Neural progenitor cell (in vitro differentiated cells): ENCODE data around the gene QSOX2.

Experiments used
- EZH2 ChIP-seq: fragments of 200-600 bp; sonication (generic); IDR thresholded peaks from 2 replicates; pipeline ENCODE4 v1.6.1; 2017; ENCODE audit warnings: antibody characterized with exemption, mild to moderate bottlenecking, moderate library complexity
- EZH2phosphoT487 ChIP-seq: fragments of 200-600 bp; sonication (generic); IDR thresholded peaks from 2 replicates; pipeline ENCODE4 v1.6.1; 2017; ENCODE audit warnings: antibody characterized with exemption
- TF ChIP-seq, protein P1 (sequence below): fragments of 200-600 bp; sonication (generic); IDR thresholded peaks from 2 replicates; pipeline ENCODE4 v1.5.1; 2017; ENCODE audit warnings: antibody characterized with exemption, mild to moderate bottlenecking

DNA sequence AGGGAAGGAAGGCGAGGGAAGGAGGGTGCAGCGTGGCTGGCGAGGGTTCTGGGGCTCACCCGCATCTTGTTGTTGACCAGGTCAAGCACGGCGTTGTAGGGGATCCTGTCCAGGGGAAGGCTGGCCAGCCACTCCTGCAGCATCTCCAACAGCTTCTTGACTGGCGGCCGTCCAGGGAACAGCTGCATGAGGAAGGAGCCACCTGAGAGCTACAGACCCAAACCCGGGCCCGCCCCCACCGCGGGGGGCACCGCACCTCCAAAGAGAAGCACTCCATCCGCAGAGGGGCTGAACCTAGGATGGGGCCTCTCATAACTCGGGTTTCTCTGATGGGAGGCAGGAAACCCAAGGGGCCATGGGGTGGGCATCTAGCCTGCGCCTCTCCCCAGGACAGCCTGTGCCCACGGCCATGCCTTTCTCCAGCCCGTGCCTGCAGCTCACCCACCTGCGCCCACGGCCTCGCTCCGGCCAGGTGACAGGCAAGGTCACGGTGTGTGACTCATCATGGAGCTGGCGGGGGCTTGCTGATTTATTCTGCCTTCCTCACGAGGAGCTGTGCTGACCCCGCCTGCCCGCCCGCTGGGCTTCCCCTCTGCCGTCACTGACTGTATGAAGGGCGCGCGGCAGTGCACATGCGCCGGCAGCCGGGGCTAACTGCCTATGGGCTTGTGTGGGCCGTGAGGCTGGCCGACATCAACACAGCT is 28.9 kb downstream of the QSOX2 start:
- TF ChIP-seq, protein P1, sequence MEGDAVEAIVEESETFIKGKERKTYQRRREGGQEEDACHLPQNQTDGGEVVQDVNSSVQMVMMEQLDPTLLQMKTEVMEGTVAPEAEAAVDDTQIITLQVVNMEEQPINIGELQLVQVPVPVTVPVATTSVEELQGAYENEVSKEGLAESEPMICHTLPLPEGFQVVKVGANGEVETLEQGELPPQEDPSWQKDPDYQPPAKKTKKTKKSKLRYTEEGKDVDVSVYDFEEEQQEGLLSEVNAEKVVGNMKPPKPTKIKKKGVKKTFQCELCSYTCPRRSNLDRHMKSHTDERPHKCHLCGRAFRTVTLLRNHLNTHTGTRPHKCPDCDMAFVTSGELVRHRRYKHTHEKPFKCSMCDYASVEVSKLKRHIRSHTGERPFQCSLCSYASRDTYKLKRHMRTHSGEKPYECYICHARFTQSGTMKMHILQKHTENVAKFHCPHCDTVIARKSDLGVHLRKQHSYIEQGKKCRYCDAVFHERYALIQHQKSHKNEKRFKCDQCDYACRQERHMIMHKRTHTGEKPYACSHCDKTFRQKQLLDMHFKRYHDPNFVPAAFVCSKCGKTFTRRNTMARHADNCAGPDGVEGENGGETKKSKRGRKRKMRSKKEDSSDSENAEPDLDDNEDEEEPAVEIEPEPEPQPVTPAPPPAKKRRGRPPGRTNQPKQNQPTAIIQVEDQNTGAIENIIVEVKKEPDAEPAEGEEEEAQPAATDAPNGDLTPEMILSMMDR, result no peak
- no peak for TF ChIP-seq EZH2
- no peak for TF ChIP-seq EZH2phosphoT487
